Right hindlimb (tissue), 1 donor: ENCODE results near the gene SCGB1D1.

Experiments used
- DNase-seq: peaks from one replicate; pipeline ENCODE4 v3.0.0-alpha.2; 2018

Gene SCGB1D1, protein sequence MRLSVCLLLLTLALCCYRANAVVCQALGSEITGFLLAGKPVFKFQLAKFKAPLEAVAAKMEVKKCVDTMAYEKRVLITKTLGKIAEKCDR

DNA sequence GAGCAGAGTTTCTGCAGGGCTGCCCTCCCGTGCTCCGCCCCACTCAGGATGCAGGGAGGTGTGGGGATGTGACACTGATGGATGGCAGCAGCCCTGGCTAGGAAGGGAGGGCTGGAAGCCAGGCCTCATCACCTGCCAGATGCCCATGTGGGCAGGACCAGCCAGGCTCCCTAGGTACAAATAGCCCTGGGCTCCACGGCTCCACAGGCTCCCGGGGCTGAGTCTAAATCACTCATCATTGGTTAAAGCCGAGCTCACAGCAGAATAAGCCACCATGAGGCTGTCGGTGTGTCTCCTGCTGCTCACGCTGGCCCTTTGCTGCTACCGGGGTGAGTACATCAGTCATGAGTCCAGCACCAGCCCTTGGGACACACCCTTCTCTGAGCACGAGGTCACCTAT lies at the start of gene SCGB1D1:
Gene SCGB1D1, plus strand, starts transcription at position 206 of the 400 bp plus-strand sequence. Its CDS starts 69 bp downstream, at position 275.
- no peak for DNase-seq

DNA sequence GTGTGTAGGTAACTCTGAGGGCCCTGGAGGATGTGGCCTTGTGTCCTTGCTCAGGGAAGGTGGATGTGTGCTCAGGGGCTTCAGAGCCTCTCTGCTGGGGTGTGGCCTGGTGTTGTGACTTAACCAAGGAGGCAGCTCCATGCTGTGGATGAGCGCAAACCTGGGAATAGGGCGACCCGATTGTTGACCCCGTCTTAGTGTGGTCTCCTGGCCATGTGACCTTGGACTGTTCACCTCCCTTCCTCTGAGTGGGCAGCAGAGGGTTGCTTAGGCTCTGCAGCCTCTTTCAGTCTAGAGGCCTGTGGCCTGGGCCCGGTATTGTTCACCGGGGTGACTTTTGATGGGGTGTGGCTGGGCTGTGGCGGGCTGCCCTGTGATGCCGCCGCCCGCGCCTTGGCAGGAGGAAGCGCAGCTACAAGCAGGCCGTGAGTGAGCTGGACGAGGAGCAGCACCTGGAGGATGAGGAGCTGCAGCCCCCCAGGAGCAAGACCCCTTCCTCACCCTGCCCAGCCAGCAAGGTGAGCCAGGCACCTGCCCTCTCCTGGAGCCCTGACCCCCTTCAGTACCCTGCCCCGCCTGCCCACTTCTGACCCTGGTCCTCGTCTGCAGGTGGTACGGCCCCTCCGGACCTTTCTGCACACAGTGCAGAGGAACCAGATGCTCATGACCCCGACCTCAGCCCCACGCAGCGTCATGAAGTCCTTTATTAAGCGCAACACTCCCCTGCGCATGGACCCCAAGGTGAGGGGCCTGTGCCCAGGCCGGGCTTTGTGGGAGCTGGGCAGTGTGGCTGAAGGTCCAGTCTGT lies 49.5 kb upstream of the SCGB1D1 start:
- DNase-seq, result no peak

DNA sequence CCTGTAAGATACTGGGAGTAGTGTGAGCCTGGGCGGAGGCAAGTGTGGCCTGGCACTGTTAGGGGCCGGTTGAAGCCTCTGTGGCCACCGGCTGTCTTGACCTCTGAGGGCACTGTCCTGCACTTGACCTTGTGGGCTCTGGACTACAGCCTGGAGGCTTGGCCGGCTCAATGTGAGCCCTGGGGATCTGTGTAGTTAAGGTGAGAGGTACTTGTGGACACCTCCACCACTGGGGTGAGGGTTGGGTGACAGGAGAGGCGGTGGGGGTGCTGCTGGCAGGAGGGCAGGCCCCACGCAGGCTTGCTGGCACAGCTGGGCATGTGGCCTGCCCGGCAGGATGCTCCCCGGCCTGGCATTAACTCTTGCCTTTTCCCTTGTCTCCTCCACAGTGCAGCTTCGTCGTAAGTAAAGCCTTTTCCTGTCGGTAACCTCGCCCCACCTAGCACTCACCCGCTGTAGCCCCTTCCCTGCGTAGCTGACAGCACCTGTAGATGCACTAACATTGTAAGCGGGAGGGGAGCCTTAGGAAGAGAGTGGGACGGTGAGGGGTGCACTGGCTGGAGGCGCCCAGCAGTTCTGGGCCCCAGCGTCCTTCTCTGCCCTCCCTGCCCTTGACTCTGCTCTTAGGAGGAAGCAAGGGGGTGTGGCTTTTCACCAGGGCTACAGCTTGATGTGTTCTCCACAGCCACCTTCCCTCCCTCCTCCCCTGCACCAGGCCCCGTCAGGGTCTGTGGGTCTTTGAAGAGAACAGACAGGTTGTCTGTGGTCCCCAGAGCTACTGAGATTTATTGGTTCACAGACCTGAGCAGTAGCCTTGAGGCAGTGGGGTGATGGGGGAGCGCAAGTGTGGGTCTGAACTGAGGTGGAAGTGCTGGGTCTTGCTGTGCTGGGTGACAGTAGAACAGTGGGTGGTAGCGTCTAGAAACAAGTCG lies 48.6 kb upstream of the SCGB1D1 start:
- DNase-seq, result no peak

DNA sequence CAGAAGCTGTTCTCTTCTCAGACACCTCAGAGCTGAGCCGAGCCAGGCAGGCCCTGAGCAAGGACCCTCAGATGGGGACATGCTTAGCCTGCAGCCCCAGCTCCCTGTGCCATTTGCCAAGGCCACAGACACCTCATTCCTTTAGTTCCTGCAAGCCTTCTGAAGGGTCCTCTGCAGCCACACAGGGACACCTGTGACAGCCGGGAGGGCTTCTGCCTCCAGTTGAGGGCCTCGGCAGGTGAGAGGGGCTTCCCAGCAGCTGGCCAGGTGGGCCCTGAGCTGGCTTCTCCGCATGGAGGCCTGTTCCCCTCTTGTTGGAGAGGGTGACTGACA lies 48.0 kb upstream of the SCGB1D1 start:
- no peak for DNase-seq

DNA sequence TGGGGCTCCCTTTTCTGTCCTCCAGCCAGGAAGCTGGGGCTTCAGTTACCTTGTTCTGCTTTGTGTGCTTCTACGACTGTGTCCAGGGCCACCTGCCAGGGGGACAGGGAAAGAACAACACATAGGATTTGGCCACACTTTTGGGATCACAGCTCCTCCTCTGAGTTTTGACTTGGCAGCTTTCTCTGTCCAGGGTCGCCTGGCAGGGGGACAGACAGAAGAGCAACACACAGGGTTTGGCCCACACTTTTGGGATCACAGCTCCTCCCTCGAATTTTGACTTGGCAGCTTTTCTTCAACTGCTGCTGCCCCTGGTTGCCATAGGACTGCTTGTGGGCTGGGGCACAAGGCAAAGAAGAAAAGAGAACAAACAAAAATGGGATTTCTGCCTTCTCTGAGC lies 47.1 kb upstream of the SCGB1D1 start:
- peak; percentile 85 for DNase-seq

DNA sequence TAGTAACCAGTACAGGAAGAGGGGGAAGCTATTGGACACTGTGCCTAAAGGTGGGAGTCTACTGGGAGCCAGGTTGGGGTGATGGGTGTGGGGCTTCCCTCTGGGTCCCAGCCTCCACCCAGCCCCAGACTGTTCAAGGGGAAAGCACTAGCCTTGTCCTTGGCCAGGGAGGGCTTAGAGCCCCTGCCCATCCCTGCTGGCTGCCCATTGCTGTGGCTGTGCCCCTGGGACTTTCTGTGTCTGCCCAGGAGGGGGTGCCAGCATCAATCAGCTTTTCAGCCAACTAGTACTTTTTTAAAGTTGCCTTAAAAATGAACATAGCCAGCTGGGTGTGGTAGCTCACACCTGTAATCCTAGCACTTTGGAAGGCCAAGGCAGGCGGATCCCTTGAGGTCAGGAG lies 46.3 kb upstream of the SCGB1D1 start:
- no peak for DNase-seq

DNA sequence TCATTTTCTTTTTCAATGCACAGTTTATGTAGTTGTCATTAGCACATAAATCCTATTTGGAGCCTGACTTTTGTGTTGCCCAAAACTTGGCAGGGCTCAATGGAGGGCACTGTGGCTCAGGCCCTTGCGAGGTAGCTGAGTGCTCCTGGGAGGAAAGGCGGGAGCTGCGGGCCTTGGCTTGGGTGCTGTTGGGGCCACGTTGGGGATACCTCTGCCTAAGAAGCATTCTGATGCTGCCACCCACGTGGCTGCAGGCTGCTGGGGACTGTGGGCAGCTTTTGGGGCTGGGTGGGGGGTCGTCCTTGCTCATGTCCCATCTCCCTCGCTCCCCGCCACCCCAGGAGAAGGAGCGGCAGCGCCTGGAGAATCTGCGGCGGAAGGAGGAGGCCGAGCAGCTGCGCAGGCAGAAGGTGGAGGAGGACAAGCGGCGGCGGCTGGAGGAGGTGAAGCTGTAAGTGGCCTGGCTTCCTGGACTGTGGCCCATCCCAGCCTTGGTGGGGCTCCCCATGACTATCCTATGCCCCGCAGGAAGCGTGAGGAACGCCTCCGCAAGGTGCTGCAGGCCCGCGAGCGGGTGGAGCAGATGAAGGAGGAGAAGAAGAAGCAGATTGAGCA lies 45.3 kb upstream of the SCGB1D1 start:
- DNase-seq, result no peak

DNA sequence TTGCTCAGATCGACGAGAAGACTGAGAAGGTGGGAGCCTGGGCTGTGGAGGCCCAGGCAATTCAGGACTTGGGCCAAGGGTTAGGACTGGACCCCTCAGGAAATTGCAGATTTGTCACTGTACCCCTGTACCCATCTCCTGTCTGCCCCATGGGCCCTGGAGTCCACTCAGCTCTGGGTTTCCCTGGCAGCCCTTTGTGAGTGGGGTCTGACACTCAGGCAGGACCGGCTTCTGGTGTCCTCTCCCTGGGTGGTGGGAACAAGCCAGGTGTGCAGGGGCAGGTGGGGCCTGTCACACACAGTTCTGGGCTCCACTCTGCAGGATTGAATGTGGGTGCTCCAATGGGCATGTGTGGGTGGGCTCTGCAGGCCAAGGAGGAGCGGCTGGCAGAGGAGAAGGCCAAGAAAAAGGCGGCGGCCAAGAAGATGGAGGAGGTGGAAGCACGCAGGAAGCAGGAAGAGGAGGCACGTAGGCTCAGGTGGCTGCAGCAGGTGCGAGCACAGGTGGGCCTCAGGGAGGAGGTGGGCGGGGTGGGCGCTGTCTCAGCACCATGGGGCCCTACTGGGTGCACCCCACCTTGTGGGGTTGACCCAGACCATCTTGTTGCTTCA lies 44.6 kb upstream of the SCGB1D1 start:
- DNase-seq, result no peak

DNA sequence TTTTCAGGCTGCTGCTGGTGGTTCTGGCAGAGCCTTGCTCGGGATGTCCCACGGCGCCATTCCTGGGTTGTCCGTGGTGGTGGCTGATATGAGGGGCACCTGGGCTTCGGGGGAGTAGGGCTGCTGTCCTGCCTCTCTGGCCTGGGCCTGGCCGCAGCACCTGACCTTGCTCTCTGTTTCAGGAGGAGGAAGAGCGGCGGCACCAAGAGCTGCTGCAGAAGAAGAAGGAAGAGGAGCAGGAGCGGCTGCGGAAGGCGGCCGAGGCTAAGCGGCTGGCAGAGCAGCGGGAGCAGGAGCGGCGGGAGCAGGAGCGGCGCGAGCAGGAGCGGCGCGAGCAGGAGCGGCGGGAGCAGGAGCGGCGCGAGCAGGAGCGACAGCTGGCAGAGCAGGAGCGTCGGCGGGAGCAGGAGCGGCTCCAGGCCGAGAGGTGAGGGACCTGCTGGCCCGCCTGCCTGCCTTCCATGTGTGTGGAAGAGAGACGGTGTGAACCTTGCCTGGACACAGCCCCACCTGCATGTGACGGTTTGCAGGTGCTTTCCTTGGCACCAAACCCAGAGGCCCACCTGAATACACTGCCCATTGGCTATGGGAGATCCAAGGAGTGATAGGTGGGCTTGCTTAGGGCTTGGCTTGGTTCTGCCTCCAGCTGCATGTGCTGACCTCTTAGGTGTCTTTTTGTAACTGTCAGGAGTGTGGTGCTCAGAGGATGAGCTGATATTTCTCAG lies 43.4 kb upstream of the SCGB1D1 start:
- DNase-seq, result no peak

DNA sequence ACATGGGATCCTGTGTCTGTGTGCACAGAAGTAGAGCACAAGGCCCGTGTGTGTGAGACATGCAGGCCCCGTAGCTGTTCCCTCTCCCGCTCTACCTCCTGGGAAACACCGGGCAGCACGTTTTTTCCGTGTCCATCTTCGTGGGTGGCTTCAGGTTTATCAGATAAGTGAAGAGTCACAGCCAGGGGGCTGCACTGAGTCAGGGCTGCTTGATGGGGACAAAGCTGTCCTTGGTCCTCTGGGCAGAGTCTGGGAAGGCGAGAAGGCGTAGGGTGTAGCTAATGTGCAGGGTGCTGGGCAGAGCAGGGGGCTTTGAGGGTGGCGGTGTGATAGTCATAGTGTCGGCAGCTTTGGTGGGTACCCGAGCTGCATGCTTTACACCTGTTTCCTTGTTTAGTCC lies 42.5 kb upstream of the SCGB1D1 start:
- DNase-seq, result no peak

DNA sequence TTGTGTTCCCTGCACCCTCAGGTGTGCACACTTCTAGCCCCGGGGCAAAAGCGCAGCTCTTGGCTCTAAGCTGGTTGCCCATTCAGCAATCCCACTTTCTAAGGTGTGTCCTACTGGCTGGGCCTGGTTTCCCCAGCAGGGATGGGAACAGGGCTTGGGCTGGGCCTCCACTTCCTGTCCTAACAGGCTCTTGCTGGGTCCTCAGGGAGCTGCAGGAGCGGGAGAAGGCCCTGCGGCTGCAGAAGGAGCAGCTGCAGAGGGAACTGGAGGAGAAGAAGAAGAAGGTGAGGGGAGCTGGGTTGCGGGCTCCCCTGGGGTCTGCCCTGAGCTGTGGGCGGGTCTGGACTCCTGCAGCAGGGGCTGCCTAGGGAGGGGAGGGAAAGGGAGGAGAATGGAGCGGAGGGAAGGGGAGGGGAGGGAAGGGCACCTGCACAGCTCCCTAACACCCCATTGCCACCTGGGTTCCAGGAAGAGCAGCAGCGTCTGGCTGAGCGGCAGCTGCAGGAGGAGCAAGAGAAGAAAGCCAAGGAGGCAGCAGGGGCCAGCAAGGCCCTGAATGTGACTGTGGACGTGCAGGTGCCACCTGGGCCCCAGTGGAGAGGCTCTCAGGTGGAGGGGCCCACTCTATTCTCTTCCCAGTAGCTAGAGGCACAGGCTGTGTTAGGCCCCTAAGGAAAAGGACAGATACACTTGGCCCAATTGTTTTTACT lies 41.6 kb upstream of the SCGB1D1 start:
- DNase-seq, result no peak

DNA sequence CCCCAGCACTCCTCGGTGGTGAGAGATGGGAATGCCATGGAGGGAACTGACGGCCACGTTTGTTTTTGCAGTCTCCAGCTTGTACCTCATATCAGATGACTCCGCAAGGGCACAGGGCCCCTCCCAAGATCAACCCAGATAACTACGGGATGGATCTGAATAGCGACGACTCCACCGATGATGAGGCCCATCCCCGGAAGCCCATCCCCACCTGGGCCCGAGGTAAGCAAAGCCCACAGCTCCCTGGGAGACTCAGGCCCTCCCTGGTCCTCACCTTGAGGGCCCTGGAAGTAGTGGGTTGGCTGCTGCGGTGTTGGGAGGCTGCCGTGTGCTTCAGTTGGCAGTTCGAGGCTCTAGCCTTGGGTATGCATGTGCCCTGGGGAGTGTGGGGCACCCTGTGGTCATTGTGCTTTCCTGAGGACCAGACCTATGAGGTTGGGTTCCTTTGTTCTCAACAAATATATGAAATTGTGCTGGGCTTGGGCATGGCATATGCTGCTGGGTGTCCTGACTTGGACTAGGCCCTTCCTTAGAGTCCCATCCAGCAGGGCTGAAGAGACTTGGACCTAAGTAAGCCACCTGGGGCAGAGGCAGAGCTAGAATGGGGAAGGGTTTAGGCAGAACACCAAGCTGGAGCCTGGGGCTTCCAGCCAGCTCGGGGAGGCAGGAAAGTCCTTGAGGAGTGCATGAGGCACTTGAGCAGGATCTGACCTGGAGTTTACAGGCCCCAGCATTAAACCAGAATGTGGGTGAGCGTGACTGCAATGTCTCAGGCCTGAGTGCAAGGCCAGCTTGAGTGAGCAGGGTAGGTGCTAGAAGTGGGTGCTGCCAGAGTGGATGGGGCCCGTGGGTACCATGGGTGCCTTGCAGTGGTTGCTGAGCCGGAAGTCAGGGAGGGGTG lies 39.8 kb upstream of the SCGB1D1 start:
- DNase-seq, result no peak

DNA sequence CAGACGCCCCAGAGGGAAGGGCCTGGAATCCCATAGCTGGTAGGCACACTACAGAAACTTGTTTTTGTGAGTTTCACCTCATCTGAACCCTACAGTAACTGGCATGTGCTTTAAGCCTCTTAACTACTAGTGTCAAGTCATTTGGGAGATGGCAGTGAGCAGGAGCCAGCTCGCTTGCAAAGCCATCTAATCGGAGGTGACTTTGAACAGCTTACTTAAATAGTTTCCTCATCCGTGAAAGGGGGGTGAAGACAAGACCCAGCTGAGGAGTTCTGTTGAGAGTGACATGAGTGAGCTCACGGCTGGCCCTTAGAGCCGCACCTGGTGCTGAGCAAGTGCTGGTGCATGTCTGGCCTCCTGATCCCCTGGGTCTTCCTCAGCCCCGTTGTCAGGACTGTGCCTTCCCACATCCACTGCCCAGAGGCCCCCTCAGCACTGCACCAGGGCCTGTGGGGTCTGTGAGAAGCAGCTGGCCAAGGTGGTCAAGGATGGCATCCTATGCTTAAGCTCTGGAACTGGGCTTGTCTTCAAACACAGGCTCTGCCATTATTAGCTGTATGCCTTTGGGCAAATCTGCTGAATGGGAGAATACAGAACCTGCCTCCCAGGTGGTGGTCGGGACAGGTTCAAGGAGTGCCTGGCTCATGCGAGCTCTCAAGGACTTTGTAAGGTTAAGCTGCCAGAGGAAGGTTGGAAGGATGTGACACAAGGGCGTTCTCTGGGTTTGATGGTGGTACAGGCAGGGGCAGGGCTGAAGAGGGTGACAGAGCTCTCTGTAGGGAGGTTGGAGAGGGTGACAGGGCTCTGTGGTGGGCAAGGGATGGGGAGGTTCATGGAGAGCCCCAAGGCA lies 38.9 kb upstream of the SCGB1D1 start:
- no peak for DNase-seq

DNA sequence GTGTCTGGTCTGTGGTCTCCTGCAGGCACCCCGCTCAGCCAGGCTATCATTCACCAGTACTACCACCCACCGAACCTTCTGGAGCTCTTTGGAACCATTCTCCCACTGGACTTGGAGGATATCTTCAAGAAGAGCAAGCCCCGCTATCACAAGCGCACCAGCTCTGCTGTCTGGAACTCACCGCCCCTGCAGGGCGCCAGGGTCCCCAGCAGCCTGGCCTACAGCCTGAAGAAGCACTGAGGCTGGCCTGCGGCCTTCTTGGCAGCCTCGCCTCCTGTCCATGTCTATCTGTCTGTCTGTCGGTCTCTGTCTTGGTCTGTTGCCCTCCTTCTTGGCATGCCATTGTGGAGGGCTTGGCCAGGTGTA lies 38.3 kb upstream of the SCGB1D1 start:
- DNase-seq, result no peak

DNA sequence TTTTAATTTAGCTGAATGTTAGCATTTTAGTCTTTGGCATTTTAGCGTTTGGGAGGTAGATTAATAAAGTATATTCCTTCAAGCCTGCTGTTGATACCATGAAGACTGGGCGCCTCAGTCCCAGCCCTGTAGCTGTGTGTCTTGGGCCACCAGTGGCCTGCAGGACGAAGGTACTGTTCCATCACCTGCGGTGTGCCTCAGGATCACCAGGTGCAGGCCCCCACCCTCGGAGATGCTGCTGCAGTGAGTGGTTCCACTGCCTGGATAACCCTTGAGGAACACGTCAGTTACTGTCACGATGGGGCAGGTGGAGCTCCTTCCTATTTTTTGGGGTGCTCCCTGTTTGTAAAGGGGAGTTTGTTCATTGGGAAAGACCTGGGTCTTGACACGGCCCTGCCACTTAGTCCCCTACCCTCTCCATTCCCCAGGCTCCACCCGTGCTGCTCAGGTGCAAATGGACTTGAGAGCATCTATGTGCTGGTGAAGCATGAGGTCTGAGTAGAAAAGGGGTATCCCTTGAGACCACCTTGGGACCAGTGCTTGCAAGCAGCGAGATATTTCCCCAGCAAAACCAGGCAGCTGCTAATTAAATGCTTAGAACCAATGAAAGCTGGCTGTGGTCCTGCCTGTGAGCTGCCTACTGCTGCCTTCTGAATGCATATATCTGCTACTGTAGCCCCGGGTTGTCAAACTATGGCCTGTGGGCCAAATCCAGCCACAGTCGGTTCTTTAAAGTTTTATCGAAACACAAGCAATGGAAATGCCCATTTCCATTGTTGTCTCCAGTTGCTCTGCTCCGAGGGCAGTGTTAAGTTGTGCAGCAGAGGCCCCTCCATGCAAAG lies 37.5 kb upstream of the SCGB1D1 start:
- DNase-seq, result no peak

DNA sequence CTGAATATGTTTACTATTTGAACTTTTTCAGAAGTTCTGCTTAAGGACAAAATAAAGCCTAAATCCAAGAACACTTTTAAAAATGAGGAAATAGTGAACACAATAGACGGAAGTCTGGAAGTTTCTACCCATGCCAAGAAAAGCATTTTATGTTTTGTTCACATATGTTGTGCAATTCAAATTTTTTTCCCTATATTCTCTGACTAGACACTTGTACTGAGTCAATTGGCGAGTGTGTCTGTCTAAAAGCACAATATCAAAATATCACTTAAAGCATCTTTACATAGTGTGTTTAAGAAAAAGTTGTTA lies 37.0 kb upstream of the SCGB1D1 start:
- no peak for DNase-seq

DNA sequence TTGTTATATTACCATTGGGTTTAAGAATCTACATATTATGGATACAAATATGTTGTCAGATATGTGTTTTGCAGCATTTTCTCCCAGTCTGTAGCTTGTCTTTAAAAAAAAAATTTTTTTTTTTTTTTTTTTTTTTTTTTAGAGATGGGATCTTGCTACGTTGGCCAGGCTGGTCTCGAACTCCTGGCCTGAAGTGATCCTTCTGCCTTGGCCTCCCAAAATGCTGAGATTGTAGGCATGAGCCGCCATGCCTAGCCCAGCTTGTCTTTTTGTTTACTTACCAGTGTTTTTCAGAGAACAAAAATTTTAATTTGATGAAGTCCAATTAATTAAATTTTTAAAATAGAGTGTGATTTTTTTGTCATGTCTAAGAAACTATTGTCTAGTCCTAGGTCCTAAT lies 36.4 kb upstream of the SCGB1D1 start:
- DNase-seq, result no peak

DNA sequence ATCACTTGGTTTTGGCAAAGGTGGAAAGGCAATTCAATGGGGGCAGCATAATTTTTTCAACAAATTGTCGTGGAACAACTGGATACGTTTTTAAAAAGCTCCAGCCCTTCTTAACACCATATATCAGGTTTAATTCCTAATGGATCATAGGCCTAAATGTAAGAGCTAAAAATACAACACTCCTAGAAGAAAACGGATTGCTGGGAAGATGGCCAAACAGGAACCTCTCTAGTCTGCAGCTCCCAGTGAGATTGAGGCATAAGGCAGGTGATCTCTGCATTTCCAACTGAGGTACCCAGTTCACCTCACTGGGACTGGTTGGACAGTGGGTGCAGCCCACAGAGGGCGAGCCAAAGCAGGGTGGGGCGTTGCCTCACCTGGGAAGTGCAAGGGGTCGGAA lies 32.4 kb upstream of the SCGB1D1 start:
- no peak for DNase-seq

DNA sequence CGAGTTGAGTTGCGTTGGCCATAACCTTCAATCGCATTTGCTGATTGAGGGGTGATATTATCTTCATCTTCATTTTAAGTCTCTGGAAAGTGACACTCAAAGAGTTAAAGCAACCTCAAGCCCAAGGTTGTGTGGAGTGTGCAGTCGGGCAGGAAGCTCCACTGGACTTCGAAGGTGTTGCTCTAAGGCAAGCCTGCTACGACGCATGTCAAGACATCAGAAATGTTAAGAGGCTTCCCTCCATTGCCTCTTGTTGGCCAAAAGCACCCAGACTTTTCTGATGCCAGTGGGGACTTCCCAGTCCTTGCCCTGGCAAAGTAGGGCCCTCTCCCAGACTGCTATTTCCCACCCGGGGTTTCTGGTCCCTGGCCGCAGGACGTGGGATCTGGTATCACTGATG lies 23.6 kb upstream of the SCGB1D1 start:
- no peak for DNase-seq
